Measurements from ENCODE around the gene HDAC5. TPM values are rescaled to one million over a fixed set of nuclear protein-coding genes. Genes with fewer than 3 reads are reported as not detected.

The HDAC5 gene
- total and polyA plus RNA-seq, 7 donors: 15.3 to 87.5 (median 58.2) TPM

- H3K4me3 ChIP-seq: no peak overlapping the region
- H3K27me3 ChIP-seq: no peaks in the 10 kb centered on the region
- TF ChIP-seq CTCF (IDR thresholded peaks at IDR 0.05) (no peak), POLR2AphosphoS5 (IDR thresholded peaks at IDR 0.05) (no peak), EP300 (IDR thresholded peaks at IDR 0.05) (no peak), POLR2A (IDR thresholded peaks at IDR 0.05) (no peak)
- H3K9me3 ChIP-seq: no peaks in the 10 kb centered on the region
- DNase-seq: no peak
- H3K27ac ChIP-seq: no peak overlapping the region
- H3K4me1 ChIP-seq: peaks cover 0 to 32% (median 27%) of the 10 kb centered on the region in 4 donors
- H3K36me3 ChIP-seq: peaks cover 28 to 57% (median 49%) of the 10 kb centered on the region in 4 donors
- intact Hi-C loops (cut with DNase I): no loop called here
- WGBS, 2 donors: 94% methylated on average over 9 of the region's 9 CpGs
Measured at GRCh38 chr17:44074911-44075285, 48.5 kb downstream of the HDAC5 start.

- DNase-seq: no peak
- Histone ChIP-seq H3K9me3 (no peaks in the 10 kb centered on the region), H3K4me3 (no peak overlapping the region), H3K36me3 (peaks cover 28 to 55% (median 48%) of the 10 kb centered on the region in 4 donors), H3K4me1 (peaks cover 0 to 34% (median 31%) of the 10 kb centered on the region in 4 donors), H3K27me3 (no peaks in the 10 kb centered on the region), H3K27ac (no peak overlapping the region)
- TF ChIP-seq POLR2A (IDR thresholded peaks at IDR 0.05) (no peak), EP300 (IDR thresholded peaks at IDR 0.05) (no peak), POLR2AphosphoS5 (IDR thresholded peaks at IDR 0.05) (no peak), CTCF (IDR thresholded peaks at IDR 0.05) (no peak)
- intact Hi-C loops (cut with DNase I): no loop called here
- WGBS, 2 donors: 89 to 92% methylated on average over 9 of the region's 9 CpGs
Measured at GRCh38 chr17:44074231-44074910, 49.1 kb downstream of the HDAC5 start.

GRCh38 chr17:44071772-44072171, 51.7 kb downstream of the HDAC5 start:
- intact Hi-C loops (cut with DNase I): loop anchor here (2.0 kb wide), 3 partner anchors 37 to 57 kb away; partner anchors contain the start of genes HDAC5 and TMEM101
- WGBS, 2 donors: 22 to 41% methylated on average over 2 of the region's 2 CpGs
- H3K27ac ChIP-seq: peak overlapping the region; percentile 90 to 96 (median 94)
- no peak for DNase-seq
- H3K4me3 ChIP-seq: peak overlapping the region in 3 of 4 donors; percentile 72 to 73 (median 72)
- TF ChIP-seq POLR2A (IDR thresholded peaks at IDR 0.05) (no peak), EP300 (IDR thresholded peaks at IDR 0.05) (no peak), CTCF (IDR thresholded peaks at IDR 0.05) (no peak), POLR2AphosphoS5 (IDR thresholded peaks at IDR 0.05) (no peak)
- peaks cover 0 to 42% (median 37%) of the 10 kb centered on the region in 4 donors for H3K4me1 ChIP-seq
- H3K27me3 ChIP-seq: no peaks in the 10 kb centered on the region
- H3K36me3 ChIP-seq: peaks cover 17 to 30% (median 24%) of the 10 kb centered on the region in 4 donors
- no peaks in the 10 kb centered on the region for H3K9me3 ChIP-seq

GRCh38 chr17:44071198-44071520, 52.3 kb downstream of the HDAC5 start:
- TF ChIP-seq CTCF (IDR thresholded peaks at IDR 0.05) (no peak), EP300 (IDR thresholded peaks at IDR 0.05) (peak in 1 of 4 donors; percentile 0), POLR2AphosphoS5 (IDR thresholded peaks at IDR 0.05) (peak in 1 of 4 donors; percentile 26)
- DNase-seq: no peak
- no peaks in the 10 kb centered on the region for H3K9me3 ChIP-seq
- H3K36me3 ChIP-seq: peaks cover 17 to 24% (median 19%) of the 10 kb centered on the region in 4 donors
- peak overlapping the region; percentile 67 to 73 (median 72) for H3K4me3 ChIP-seq
- WGBS, 2 donors: 1 to 6% methylated on average over 3 of the region's 3 CpGs
- no peaks in the 10 kb centered on the region for H3K27me3 ChIP-seq
- H3K4me1 ChIP-seq: peaks cover 0 to 44% (median 38%) of the 10 kb centered on the region in 4 donors
- peak overlapping the region; percentile 90 to 96 (median 94) for H3K27ac ChIP-seq
- intact Hi-C loops (cut with DNase I): loop anchor here (2.0 kb wide), 3 partner anchors 38 to 56 kb away; partner anchors contain the start of genes HDAC5 and TMEM101
